Measurements from ENCODE around the gene RCC2.

Gene RCC2

DNA sequence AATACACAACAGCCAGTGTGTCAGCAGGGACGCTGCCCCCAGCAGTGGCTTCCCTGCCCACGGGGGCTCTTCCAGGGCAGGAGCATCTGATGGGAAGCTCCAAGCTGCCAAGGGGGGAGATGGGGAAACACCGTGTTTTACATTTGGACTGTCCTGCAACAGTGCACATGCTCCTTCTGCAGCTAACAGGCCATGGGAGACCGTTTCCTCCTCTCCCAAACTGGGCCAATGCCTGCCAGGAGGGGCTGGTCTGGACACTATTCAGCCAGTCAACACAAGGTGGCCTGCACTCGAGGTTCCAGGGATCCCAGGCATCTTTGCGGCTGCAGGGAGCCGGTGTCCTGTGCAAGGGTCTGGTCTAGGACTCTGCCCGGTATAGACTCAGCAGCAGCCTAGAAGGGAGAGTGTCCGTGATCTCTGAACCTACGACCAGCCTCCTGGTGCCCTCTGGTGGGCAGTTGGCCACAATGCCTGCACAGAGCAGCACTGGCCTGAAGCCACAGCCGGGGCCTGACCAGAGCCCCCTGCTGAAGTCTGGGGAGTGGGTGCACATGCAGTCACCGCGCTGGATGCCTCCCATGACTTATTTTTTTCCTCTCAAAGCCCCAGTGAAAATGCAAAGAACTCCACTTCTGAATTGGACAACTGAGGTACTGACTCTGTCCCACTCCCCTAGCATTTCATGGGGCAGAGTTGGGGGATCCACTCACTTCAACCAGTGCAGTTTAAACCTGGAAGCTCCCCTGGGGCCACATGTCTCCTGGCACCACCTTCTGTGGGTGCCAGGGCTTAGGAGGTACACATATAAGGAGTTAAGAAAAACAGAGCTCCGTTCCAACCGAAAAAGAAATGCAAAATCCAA is 33.3 kb downstream of the RCC2 start:
- peak; percentile 85 for DNase-seq
- Histone ChIP-seq H3K27ac (no peak overlapping the region), H3K4me3 (ENCODE audit: low read depth, low read length) (no peak overlapping the region), H3K27me3 (ENCODE audit: insufficient read depth, low read depth, severe bottlenecking) (no peaks in the 10 kb centered on the region), H3K36me3 (peaks cover 44% of the 10 kb centered on the region), H3K9me3 (ENCODE audit: severe bottlenecking) (no peaks in the 10 kb centered on the region)
- TF ChIP-seq, protein P1, sequence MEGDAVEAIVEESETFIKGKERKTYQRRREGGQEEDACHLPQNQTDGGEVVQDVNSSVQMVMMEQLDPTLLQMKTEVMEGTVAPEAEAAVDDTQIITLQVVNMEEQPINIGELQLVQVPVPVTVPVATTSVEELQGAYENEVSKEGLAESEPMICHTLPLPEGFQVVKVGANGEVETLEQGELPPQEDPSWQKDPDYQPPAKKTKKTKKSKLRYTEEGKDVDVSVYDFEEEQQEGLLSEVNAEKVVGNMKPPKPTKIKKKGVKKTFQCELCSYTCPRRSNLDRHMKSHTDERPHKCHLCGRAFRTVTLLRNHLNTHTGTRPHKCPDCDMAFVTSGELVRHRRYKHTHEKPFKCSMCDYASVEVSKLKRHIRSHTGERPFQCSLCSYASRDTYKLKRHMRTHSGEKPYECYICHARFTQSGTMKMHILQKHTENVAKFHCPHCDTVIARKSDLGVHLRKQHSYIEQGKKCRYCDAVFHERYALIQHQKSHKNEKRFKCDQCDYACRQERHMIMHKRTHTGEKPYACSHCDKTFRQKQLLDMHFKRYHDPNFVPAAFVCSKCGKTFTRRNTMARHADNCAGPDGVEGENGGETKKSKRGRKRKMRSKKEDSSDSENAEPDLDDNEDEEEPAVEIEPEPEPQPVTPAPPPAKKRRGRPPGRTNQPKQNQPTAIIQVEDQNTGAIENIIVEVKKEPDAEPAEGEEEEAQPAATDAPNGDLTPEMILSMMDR (IDR thresholded peaks at IDR 0.05; ENCODE audit: low read depth, low read length): peak; percentile 97

DNA sequence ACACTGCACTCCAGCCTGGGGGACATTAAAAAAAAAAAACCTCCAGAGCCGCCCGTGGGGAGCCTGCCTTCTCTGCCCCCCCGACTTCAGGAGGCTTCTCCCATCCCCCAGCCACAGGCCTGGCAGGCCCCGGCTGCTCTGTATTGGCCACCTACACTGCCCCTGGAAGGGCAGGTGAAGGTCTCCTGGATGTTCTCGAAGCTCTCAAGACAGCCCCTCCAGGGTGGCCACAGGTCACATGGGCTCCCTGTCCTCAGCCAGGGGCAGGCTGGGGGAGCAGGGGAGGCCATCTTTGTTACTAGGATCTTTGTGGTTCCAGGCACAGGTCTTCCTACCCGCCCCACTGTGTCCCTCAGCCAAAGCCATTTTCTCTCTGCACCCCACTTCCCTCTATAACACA is 34.7 kb downstream of the RCC2 start:
- DNase-seq: no peak
- Histone ChIP-seq H3K36me3 (peaks cover 31% of the 10 kb centered on the region), H3K9me3 (ENCODE audit: severe bottlenecking) (no peaks in the 10 kb centered on the region), H3K27ac (no peak overlapping the region), H3K27me3 (ENCODE audit: insufficient read depth, low read depth, severe bottlenecking) (no peaks in the 10 kb centered on the region), H3K4me3 (ENCODE audit: low read depth, low read length) (no peak overlapping the region)
- TF ChIP-seq, protein P1 (IDR thresholded peaks at IDR 0.05; ENCODE audit: low read depth, low read length): no peak

DNA sequence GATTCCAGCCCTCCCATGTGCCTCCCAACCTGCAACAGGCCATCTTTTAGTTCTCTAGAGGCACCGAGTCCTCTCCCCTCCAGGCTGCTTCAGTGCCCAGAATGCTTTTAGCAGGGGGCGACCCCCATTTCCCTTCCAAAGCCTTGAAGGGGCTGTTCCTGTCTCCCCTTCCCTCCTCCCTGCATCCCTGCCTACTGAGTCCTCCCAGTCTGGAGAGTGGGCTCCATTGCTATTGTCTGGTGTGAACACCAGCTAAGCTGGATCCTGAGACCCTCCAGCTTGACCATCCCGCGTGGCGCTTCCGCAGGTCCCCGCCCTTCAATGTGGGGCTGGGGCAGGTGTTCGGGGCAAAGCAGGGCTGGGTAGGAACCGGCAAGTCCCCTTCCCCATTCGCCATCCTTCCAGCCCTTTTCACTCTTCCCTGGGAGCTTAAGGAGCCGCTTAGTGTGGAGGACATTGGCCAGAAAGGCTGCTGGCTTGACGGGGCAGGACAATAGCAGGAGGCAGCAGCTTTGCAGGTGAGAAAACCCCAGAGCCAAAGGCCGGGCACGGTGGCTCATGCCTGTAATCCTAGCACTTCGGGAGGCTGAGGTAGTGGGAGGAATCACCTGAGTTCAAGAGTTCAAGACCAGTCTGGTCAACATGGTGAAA is 35.3 kb downstream of the RCC2 start:
- DNase-seq: no peak
- peaks cover 24% of the 10 kb centered on the region for H3K36me3 ChIP-seq
- H3K27ac ChIP-seq: no peak overlapping the region
- H3K9me3 ChIP-seq (ENCODE audit: severe bottlenecking): no peaks in the 10 kb centered on the region
- TF ChIP-seq, protein P1 (IDR thresholded peaks at IDR 0.05; ENCODE audit: low read depth, low read length): no peak
- no peak overlapping the region for H3K4me3 ChIP-seq (ENCODE audit: low read depth, low read length)
- H3K27me3 ChIP-seq (ENCODE audit: insufficient read depth, low read depth, severe bottlenecking): no peaks in the 10 kb centered on the region

DNA sequence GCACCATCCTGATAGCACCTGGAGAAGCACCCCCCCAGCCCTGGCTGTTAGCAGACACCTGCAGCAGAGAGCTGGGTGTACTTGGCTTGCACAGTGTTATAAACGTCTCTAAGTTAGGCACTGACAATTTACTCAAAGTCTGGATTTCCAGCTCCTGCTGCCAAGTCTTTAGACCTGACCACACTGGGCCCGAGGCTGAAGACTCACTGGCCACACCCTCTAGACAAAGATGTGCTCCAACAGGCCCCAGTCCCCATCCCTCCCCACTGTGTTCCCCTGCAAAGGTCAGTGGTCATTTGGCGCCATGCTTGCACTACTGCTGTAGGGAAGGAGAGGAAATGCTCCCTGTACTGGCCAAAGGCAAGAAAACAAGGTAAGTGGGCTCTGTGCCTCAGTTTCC is 36.4 kb downstream of the RCC2 start:
- no peaks in the 10 kb centered on the region for H3K27me3 ChIP-seq (ENCODE audit: insufficient read depth, low read depth, severe bottlenecking)
- H3K9me3 ChIP-seq (ENCODE audit: severe bottlenecking): no peaks in the 10 kb centered on the region
- DNase-seq: no peak
- H3K4me3 ChIP-seq (ENCODE audit: low read depth, low read length): no peak overlapping the region
- no peak overlapping the region for H3K27ac ChIP-seq
- peaks cover 15% of the 10 kb centered on the region for H3K36me3 ChIP-seq
- TF ChIP-seq, protein P1 (IDR thresholded peaks at IDR 0.05; ENCODE audit: low read depth, low read length): no peak

DNA sequence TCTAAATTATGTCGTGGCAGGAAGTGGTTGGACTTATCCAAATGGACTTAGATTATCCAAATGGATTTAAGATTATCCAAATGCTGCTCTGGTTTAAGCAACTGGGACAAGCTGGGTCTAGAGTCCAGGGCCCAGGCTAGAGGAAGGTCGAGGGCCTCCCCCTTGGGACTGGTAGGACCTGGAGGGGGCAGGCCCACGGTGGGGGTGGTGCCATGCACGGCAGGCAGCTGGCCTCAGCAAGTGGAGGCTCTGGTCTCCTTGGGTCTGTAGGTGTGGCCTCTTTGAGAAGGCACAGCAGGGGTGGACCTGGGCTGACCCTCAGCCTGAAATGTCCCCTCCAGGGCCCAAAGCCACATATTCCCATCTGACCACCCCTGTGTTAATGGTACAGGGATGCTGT is 37.6 kb downstream of the RCC2 start:
- no peaks in the 10 kb centered on the region for H3K9me3 ChIP-seq (ENCODE audit: severe bottlenecking)
- DNase-seq: peak; percentile 77
- no peaks in the 10 kb centered on the region for H3K27me3 ChIP-seq (ENCODE audit: insufficient read depth, low read depth, severe bottlenecking)
- TF ChIP-seq, protein P1 (IDR thresholded peaks at IDR 0.05; ENCODE audit: low read depth, low read length): no peak
- no peak overlapping the region for H3K4me3 ChIP-seq (ENCODE audit: low read depth, low read length)
- H3K36me3 ChIP-seq: peaks cover 15% of the 10 kb centered on the region
- H3K27ac ChIP-seq: peak overlapping the region; percentile 50

Measured in WERI-Rb-1 (cell line).